Forelimb muscle (tissue), 1 donor: ENCODE measurements around the gene MDFIC2. TPM values are rescaled to one million over a fixed set of nuclear protein-coding genes. Genes with fewer than 3 reads are reported as not detected.

Source experiments
- DNase-seq: peaks from one replicate; pipeline ENCODE4 v3.0.0-alpha.2; 2013; ENCODE audit warnings: low read depth
- polyA plus RNA-seq: library from polyadenylated mRNA; unstranded; fragments of 120-200 nt; gene quantifications from one replicate; pipeline ENCODE4 v1.2.1, GENCODE V29; 2013; ENCODE audit not compliant: insufficient read length

The MDFIC2 gene
- polyA plus RNA-seq, 1 donor: not detected

DNA sequence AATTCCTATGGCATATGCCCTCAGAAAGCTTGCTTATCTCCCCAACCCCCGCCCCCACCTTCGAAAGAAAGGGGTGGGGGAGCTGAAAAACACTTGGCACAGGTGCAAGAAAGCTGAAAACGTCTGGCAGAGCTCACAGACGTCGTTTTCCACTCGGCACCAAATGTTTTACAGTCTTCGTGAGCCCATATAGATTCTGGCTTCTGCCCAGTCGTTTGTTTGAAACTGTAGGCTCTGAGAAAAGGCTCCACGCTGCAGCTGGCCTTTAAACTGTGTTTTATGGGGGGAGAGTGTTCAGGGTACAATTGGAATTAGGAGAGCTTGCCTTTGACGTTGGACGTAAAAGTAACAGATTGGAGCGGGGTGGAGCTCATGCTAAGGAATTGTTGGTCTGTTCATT, 130.3 kb downstream of the MDFIC2 start:
- no peak for DNase-seq

- DNase-seq: no peak
These were observed 131.8 kb downstream of the MDFIC2 start for GRCh38 chr3:70180664-70181063.

DNA sequence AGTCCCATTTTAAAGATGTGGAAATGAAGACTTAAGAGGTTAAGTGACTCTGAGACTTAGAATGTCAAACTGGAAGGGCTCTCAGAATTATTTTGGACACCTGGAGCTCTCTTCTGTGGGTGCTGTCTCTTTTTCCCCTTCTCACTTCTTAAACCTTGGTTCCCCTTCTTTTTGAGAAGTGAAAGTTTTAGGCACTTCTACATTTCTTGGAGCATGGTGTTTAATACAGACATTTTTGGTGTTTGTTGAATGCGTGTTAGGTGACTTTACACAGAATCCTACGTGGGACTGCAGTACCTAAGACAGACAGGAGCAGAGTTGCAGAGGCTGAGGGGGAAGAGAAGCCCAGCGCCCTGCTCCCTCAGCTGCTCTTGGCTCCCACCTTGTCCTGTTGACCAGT, 133.3 kb downstream of the MDFIC2 start:
- no peak for DNase-seq

DNA sequence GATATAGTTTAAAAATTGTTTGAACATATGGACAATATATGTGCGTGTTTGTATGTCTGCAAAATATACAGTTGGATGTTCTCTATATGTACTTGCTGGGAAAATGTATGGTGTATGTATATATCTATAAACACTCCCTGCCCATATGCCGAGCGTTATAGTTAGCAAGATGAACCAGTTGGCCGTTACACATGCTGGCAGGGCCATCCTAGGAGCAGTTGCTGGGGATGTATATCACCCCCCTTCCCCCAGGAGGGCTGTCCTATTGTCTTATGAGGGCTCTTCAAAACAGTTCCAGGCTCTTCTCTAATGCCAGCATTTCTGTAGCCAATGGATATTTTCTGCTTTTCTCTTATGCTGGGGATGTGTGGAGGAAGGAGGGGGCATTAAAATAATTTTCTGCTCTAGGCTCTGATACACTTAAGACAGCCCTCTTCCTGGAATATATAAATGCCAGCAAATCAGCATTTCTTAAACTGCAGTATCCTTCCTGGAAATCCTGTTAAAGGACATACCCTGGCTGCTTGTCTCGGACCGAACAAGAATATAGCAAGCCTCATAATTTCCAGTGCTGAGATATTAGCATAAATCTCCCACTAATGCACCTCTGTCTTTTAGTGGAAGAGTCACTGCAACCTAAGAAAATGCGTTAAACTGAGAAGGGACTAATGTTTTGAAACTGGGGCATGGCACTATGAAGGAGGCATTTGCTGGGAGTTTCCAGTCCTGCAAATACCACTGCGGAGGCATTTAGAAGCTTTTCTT, 134.4 kb downstream of the MDFIC2 start:
- no peak for DNase-seq

- no peak for DNase-seq
These were observed 136.2 kb downstream of the MDFIC2 start for GRCh38 chr3:70176224-70176623.

DNA sequence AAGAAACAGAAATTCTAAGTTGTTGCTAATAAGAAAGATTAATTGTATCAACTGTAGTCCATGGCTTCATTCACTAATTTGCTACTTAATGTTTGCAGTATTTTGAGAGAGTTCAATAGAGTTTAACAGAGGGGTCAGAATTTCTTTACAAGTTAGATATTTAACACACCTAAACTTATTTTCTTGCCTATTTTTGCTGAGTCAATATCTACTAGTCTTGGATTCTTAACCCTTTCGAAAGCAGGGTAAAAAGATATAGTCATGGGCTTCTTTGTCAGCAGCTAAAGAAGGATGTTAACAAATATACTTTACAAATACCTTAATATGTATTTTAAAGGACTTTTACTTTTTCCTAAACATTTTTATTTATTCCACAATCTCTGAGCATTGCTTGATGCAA, 155.6 kb downstream of the MDFIC2 start:
- no peak for DNase-seq

GRCh38 chr3:70150599-70150998, 161.8 kb downstream of the MDFIC2 start:
- DNase-seq: no peak

GRCh38 chr3:70149714-70150400, 162.6 kb downstream of the MDFIC2 start:
- peak; percentile 9 for DNase-seq
